Measurements from ENCODE around the gene IDUA. TPM values are rescaled to one million over a fixed set of nuclear protein-coding genes. Genes with fewer than 3 reads are reported as not detected.
A peak's percentile ranks its signal among the peaks of the same experiment; 100 is the strongest.

IDUA gene
- total RNA-seq, 1 experiment from 2014 or later = 10.1 TPM

GRCh38 chr4:1047106-1047975, 60.5 kb downstream of the IDUA start:
- H3K4me3 ChIP-seq (ENCODE audit: low read length) = peak overlapping the region; percentile 58; the same call in 1 of the 2 replicates
- intact Hi-C loops (cut with micrococcal nuclease) = no loop called here
- no peaks in the 10 kb centered on the region for H3F3A ChIP-seq (ENCODE audit: low read length, unreplicated experiment)
- H3K9me3 ChIP-seq (ENCODE audit: low read length) = no peaks in the 10 kb centered on the region
- H3K79me2 ChIP-seq (ENCODE audit: low read length) = no peaks in the 10 kb centered on the region
- H3K4me2 ChIP-seq (ENCODE audit: low read length) = peak overlapping the region; percentile 86
- ChIA-PET CTCF (no interaction called here), POLR2A (ENCODE audit: unreplicated experiment) (interaction anchor here (0.6 kb wide), 1 partner anchor 16 kb away, joined by 3 read pairs; no protein-coding TSS in a partner anchor)
- H3K4me1 ChIP-seq (ENCODE audit: insufficient read depth, low read length) = peaks cover 20% of the 10 kb centered on the region
- no peak overlapping the region for H3K9ac ChIP-seq (ENCODE audit: low read length)
- H2AFZ ChIP-seq (ENCODE audit: low read length) = peak overlapping the region; percentile 82
- no peaks in the 10 kb centered on the region for H3K9me2 ChIP-seq (replicated peaks; ENCODE audit: low read length)
- DNase-seq (no peak), ATAC-seq (no peak)
- H3K27ac ChIP-seq (ENCODE audit: low read length) = no peak overlapping the region
- peaks cover 4% of the 10 kb centered on the region for H3K27me3 ChIP-seq (ENCODE audit: low read length)
- H3K36me3 ChIP-seq (ENCODE audit: low read depth, low read length) = no peaks in the 10 kb centered on the region
- H4K20me1 ChIP-seq (ENCODE audit: low read length) = no peaks in the 10 kb centered on the region
- TF ChIP-seq EZH2 (IDR thresholded peaks at IDR 0.05; ENCODE audit: low read length, unreplicated experiment) = no peak
- TF ChIP-seq EZH2phosphoT487 (IDR thresholded peaks at IDR 0.05; ENCODE audit: borderline replicate concordance, low read length) = no peak
- TF ChIP-seq CTCF (conservative IDR thresholded peaks at IDR 0.05; ENCODE audit: low read depth, low read length) = no peak
- no TSS peak for BruUV-seq (replicated peaks)

- no peaks in the 10 kb centered on the region for H3K79me2 ChIP-seq (ENCODE audit: low read length)
- ATAC-seq (no peak), DNase-seq (no peak)
- intact Hi-C loops (cut with micrococcal nuclease) = no loop called here
- H3K9ac ChIP-seq (ENCODE audit: low read length) = no peak overlapping the region
- peaks cover 25% of the 10 kb centered on the region for H3K4me1 ChIP-seq (ENCODE audit: insufficient read depth, low read length)
- no peaks in the 10 kb centered on the region for H3K36me3 ChIP-seq (ENCODE audit: low read depth, low read length)
- H2AFZ ChIP-seq (ENCODE audit: low read length) = no peak overlapping the region
- CTCF ChIA-PET = no interaction called here
- POLR2A ChIA-PET (ENCODE audit: unreplicated experiment) = no interaction called here
- H3F3A ChIP-seq (ENCODE audit: low read length, unreplicated experiment) = no peaks in the 10 kb centered on the region
- H3K4me2 ChIP-seq (ENCODE audit: low read length) = peak overlapping the region; percentile 86; the same call in 1 of the 2 replicates
- no TSS peak for BruUV-seq (replicated peaks)
- H3K4me3 ChIP-seq (ENCODE audit: low read length) = no peak overlapping the region
- no peaks in the 10 kb centered on the region for H4K20me1 ChIP-seq (ENCODE audit: low read length)
- H3K9me3 ChIP-seq (ENCODE audit: low read length) = no peaks in the 10 kb centered on the region
- H3K27me3 ChIP-seq (ENCODE audit: low read length) = peaks cover 12% of the 10 kb centered on the region
- no peak overlapping the region for H3K27ac ChIP-seq (ENCODE audit: low read length)
- H3K9me2 ChIP-seq (replicated peaks; ENCODE audit: low read length) = no peaks in the 10 kb centered on the region
- TF ChIP-seq CTCF (conservative IDR thresholded peaks at IDR 0.05; ENCODE audit: low read depth, low read length) (no peak), EZH2 (IDR thresholded peaks at IDR 0.05; ENCODE audit: low read length, unreplicated experiment) (no peak), EZH2phosphoT487 (IDR thresholded peaks at IDR 0.05; ENCODE audit: borderline replicate concordance, low read length) (no peak)
These were observed 61.3 kb downstream of the IDUA start for GRCh38 chr4:1047976-1048772.
